ENCODE data around the gene ADSL.

The ADSL gene

DNA sequence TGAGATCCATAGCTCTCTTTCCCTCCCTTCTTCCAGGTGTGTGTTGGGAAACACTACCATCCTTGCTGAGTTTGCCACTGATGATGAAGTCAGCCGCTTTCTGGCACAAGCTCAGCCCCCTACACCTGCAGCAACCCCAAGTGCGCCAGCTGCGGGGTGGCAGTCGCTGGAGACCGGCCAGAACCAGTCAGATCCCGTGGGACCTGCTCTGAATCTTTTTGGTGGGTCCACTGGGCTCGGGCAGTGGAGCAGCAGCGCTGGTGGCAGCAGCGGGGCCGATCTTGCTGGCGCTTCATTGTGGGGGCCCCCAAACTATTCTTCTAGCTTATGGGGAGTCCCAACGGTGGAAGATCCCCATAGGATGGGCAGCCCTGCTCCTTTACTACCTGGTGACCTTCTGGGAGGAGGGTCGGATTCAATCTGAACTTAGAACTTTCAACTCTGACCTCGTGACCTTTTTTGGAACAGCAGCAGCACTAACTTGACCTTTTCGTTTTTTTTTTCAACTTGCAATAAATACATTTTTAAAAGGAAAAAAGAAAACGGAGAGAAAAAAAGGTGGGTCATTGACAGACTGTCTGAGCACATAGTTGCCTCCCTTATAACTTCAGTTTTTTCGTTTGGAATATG, 23.4 kb upstream of the ADSL start:
- no peaks in the 10 kb centered on the region for H3K9me3 Mint-ChIP-seq
- H3K4me3 Mint-ChIP-seq, result no peak overlapping the region
- H3K27me3 Mint-ChIP-seq, result no peaks in the 10 kb centered on the region
- H3K36me3 Mint-ChIP-seq, result peaks cover 17% of the 10 kb centered on the region
- no peak overlapping the region for H3K27ac Mint-ChIP-seq
- H3K4me1 Mint-ChIP-seq, result peaks cover 72% of the 10 kb centered on the region

DNA sequence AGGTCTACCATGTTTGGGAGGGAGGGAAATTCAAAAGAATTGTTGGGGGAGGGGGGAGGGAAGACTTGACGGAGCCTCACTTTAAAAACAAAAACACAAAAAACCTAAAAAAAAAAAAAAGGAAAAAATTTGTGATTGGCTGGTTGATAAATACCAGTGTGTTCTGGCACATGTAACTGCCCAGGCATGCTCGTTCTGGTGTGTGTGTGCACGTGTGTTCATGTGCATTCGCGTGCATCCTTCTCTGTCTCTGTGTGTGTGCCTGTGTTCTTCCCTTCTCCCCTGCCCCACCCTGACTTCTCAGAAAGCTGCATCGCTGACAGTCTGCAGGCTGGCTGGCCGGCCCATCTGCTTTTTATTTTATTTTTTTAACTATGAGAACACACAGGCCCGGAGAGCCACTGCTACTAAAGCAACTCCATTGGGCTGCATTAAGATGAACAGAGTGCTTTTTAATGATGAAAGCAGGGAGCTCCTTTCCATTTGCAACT, 22.6 kb upstream of the ADSL start:
- peak overlapping the region; percentile 84 for H3K4me3 Mint-ChIP-seq
- no peaks in the 10 kb centered on the region for H3K9me3 Mint-ChIP-seq
- H3K27ac Mint-ChIP-seq, result peak overlapping the region; percentile 89
- H3K27me3 Mint-ChIP-seq, result no peaks in the 10 kb centered on the region
- H3K36me3 Mint-ChIP-seq, result peaks cover 15% of the 10 kb centered on the region
- peaks cover 80% of the 10 kb centered on the region for H3K4me1 Mint-ChIP-seq

GRCh38 chr22:40324468-40325305, 21.6 kb upstream of the ADSL start:
- Mint-ChIP-seq H3K4me1 (peaks cover 89% of the 10 kb centered on the region), H3K27me3 (no peaks in the 10 kb centered on the region), H3K36me3 (peaks cover 15% of the 10 kb centered on the region), H3K4me3 (peak overlapping the region; percentile 84), H3K9me3 (no peaks in the 10 kb centered on the region), H3K27ac (peak overlapping the region; percentile 89)

GRCh38 chr22:40325315-40325714, 21.0 kb upstream of the ADSL start:
- Mint-ChIP-seq H3K36me3 (peaks cover 15% of the 10 kb centered on the region), H3K9me3 (no peaks in the 10 kb centered on the region), H3K27me3 (no peaks in the 10 kb centered on the region), H3K27ac (peak overlapping the region; percentile 89), H3K4me3 (peak overlapping the region; percentile 84), H3K4me1 (peaks cover 94% of the 10 kb centered on the region)

GRCh38 chr22:40326905-40327735, 19.2 kb upstream of the ADSL start:
- H3K4me3 Mint-ChIP-seq, result no peak overlapping the region
- H3K27me3 Mint-ChIP-seq, result no peaks in the 10 kb centered on the region
- H3K9me3 Mint-ChIP-seq, result no peaks in the 10 kb centered on the region
- peak overlapping the region; percentile 83 for H3K27ac Mint-ChIP-seq
- peaks cover 6% of the 10 kb centered on the region for H3K36me3 Mint-ChIP-seq
- H3K4me1 Mint-ChIP-seq, result peaks cover 97% of the 10 kb centered on the region

DNA sequence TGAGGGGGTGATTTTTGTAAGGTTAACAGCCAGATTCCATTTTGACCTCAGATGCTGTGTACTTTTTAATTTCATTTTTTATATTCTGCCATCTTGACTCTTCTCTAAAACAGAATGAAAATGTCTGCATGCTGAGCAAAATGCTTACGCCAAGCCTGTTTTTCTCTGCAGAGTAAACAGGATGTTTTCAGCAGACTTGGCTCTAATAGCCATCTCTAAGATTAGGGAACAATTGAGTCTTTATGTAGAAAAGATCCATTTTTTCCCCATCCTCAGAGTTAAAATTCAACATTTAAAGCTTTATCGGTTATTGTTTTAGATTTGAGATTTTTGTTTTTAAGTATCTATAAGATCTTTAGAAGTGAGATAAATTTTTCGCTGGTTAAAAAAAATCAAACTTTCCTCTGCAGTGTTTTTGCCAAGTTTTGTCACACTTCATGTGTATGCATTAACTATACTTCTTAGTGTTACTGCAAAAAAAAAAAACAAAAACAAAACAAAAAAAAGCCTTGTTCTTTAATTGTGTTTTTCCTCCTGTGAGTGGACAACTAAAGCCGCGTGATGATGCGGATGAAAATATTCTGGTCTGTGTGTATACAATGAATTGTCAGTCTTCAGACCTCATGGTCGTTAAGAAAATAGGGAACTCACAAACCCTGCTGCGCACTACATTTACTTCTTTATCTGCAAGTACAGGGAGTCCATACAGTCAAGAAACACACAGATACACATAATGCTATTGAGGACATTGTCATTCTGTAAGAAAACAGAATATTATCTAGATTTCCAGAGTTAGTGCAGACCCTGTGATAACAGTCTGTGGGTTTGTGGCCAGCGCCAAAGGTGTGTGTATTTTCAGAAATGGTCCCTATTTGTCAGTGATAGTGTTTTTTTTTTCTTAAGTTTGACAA, 17.5 kb upstream of the ADSL start:
- Mint-ChIP-seq H3K4me1 (peaks cover 97% of the 10 kb centered on the region), H3K36me3 (no peaks in the 10 kb centered on the region), H3K9me3 (no peaks in the 10 kb centered on the region), H3K27ac (peak overlapping the region; percentile 65), H3K4me3 (no peak overlapping the region), H3K27me3 (no peaks in the 10 kb centered on the region)

GRCh38 chr22:40329466-40329865, 16.8 kb upstream of the ADSL start:
- Mint-ChIP-seq H3K36me3 (no peaks in the 10 kb centered on the region), H3K27me3 (no peaks in the 10 kb centered on the region), H3K9me3 (no peaks in the 10 kb centered on the region), H3K27ac (peak overlapping the region; percentile 74), H3K4me3 (no peak overlapping the region), H3K4me1 (peaks cover 97% of the 10 kb centered on the region)

DNA sequence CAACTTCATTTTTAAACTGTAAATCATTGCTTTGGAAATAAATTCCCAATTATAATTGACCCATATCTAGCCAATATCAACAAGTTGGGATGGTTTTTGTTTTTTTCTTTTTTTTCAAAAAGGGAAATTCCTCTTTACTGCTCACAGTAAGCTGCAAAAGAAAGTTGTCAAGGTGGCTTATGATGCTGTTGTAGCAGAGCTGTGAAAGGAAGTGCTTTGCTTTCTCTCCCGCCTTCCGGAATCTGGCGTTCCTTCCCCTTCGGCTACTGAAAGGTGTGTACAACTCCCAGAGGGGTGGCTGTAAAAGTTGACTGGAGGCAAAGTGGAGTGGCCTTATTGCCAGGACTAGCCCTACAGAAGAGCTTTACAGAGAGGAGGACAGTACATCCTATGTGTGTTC, 16.2 kb upstream of the ADSL start:
- no peaks in the 10 kb centered on the region for H3K36me3 Mint-ChIP-seq
- no peak overlapping the region for H3K4me3 Mint-ChIP-seq
- no peaks in the 10 kb centered on the region for H3K9me3 Mint-ChIP-seq
- H3K27ac Mint-ChIP-seq, result peak overlapping the region; percentile 88
- H3K4me1 Mint-ChIP-seq, result peaks cover 97% of the 10 kb centered on the region
- no peaks in the 10 kb centered on the region for H3K27me3 Mint-ChIP-seq

DNA sequence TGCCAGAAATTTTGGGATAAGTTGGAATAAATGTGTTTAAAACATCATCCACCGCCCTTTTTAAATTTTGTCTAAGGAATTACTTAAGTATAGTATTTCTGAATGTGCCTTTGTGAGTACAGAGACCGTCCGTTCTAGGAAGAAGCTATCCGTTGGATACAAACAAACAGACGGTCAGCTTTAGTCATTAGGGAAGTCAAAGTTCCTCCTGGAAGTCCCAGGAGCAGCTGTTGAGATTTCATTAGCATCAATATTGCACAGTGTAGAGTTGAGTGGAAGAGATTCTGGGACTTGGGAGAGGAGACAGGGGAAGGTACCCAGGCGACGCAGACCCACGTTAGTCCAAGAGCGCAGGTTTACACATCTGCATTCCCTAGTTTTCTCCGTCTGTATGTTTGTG, 15.7 kb upstream of the ADSL start:
- Mint-ChIP-seq H3K4me1 (peaks cover 96% of the 10 kb centered on the region), H3K27me3 (no peaks in the 10 kb centered on the region), H3K4me3 (no peak overlapping the region), H3K36me3 (no peaks in the 10 kb centered on the region), H3K9me3 (no peaks in the 10 kb centered on the region), H3K27ac (no peak overlapping the region)

DNA sequence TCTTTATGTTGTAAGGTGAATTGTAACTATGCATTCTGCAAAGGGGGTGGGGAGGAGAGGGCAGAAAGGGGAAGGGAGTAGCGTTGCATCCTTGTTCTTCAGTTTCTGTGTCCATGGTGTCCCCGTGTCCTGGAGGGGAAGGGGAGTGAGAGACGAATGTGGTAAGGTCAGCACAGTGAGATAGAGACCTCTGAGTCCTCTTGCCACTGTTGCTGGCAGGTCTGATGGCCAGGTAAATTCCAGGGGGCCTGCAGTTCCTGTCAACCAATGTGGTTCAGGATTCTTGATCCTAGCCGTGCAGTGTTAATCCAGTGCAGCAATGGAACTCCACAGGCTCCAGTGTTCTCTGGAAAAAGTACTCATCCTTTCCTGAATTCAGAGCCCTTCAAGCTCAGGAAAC, 14.6 kb upstream of the ADSL start:
- Mint-ChIP-seq H3K4me3 (no peak overlapping the region), H3K4me1 (peaks cover 96% of the 10 kb centered on the region), H3K9me3 (no peaks in the 10 kb centered on the region), H3K36me3 (no peaks in the 10 kb centered on the region), H3K27me3 (no peaks in the 10 kb centered on the region), H3K27ac (no peak overlapping the region)

GRCh38 chr22:40332319-40332781, 13.9 kb upstream of the ADSL start:
- Mint-ChIP-seq H3K4me1 (peaks cover 92% of the 10 kb centered on the region), H3K36me3 (no peaks in the 10 kb centered on the region)

GRCh38 chr22:40334060-40334459, 12.2 kb upstream of the ADSL start:
- H3K27me3 Mint-ChIP-seq, result no peaks in the 10 kb centered on the region
- H3K4me1 Mint-ChIP-seq, result peaks cover 91% of the 10 kb centered on the region
- peak overlapping the region; percentile 57 for H3K27ac Mint-ChIP-seq
- H3K36me3 Mint-ChIP-seq, result peaks cover 3% of the 10 kb centered on the region
- H3K9me3 Mint-ChIP-seq, result no peaks in the 10 kb centered on the region
- peak overlapping the region; percentile 4 for H3K4me3 Mint-ChIP-seq

More at GRCh38 chr22:40332319-40332781, 13.9 kb upstream of the ADSL start:
- H3K4me3 Mint-ChIP-seq, result peak overlapping the region; percentile 71
- H3K27ac Mint-ChIP-seq, result peak overlapping the region; percentile 75
- no peaks in the 10 kb centered on the region for H3K27me3 Mint-ChIP-seq
- no peaks in the 10 kb centered on the region for H3K9me3 Mint-ChIP-seq

GRCh38 chr22:40334899-40335298, 11.4 kb upstream of the ADSL start:
- Mint-ChIP-seq H3K27ac (peak overlapping the region; percentile 95), H3K36me3 (peaks cover 3% of the 10 kb centered on the region), H3K4me1 (peaks cover 84% of the 10 kb centered on the region), H3K4me3 (peak overlapping the region; percentile 53), H3K27me3 (no peaks in the 10 kb centered on the region), H3K9me3 (no peaks in the 10 kb centered on the region)

DNA sequence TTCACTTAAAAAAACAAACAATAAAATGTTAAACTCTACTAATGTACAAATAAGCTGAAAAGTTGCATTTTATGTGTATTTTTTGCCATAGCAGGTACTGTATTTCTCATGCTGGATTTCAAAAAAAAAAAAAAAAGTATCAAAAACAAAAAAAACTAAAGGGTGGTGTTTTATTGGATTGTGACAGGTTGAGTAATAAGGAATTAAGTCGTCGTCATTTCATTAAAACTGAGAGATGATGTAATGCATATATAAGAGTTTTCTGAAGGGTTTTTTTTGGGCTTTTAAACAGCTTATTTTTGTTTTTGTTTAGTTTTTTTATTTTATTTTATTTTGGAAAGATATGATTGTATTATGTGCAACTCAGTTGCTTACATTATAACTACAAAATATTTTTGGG, 10.9 kb upstream of the ADSL start:
- Mint-ChIP-seq H3K27me3 (no peaks in the 10 kb centered on the region), H3K9me3 (no peaks in the 10 kb centered on the region)

GRCh38 chr22:40340044-40340443, 6.3 kb upstream of the ADSL start:
- no peak overlapping the region for H3K4me3 Mint-ChIP-seq
- H3K4me1 Mint-ChIP-seq, result peaks cover 63% of the 10 kb centered on the region

More for the DNA sequence above, 10.9 kb upstream of the ADSL start:
- peaks cover 3% of the 10 kb centered on the region for H3K36me3 Mint-ChIP-seq
- H3K4me3 Mint-ChIP-seq, result no peak overlapping the region
- peaks cover 82% of the 10 kb centered on the region for H3K4me1 Mint-ChIP-seq
- H3K27ac Mint-ChIP-seq, result no peak overlapping the region

More at GRCh38 chr22:40340044-40340443, 6.3 kb upstream of the ADSL start:
- Mint-ChIP-seq H3K27ac (no peak overlapping the region), H3K36me3 (peaks cover 3% of the 10 kb centered on the region), H3K27me3 (no peaks in the 10 kb centered on the region), H3K9me3 (no peaks in the 10 kb centered on the region)
